Uterus (tissue), 4 donors: ENCODE data around the gene LIF. TPM values are rescaled to one million over a fixed set of nuclear protein-coding genes. Genes with fewer than 3 reads are reported as not detected.
A peak's percentile ranks its signal among the peaks of the same experiment; 100 is the strongest.

Experiments used
- DNase-seq, 2 donors: peaks; one replicate each; pipeline ENCODE4 v3.0.0-alpha.2; 2019 to 2020
- H3K27ac ChIP-seq, 2 donors: fragments of 200-600 bp; sonication (generic); 1 replicate in 1 of 2; 2 replicates in 1 of 2; pipeline ENCODE4 v1.5.1; 2016 to 2018
- H3K27me3 ChIP-seq, 2 donors: fragments of 200-600 bp; sonication (generic); one replicate each; pipeline ENCODE4 v1.5.1; 2018 to 2019; ENCODE audit warnings: control low read depth in 1 of 2
- H3K36me3 ChIP-seq, 2 donors: fragments of 200-600 bp; sonication (generic); one replicate each; pipeline ENCODE4 v1.5.1; 2019; ENCODE audit warnings: control low read depth in 1 of 2
- H3K4me1 ChIP-seq, 2 donors: fragments of 200-600 bp; sonication (generic); one replicate each; pipeline ENCODE4 v1.5.1; 2018 to 2019; ENCODE audit warnings: control low read depth in 1 of 2
- H3K4me3 ChIP-seq, 2 donors: fragments of 200-600 bp; sonication (generic); 1 replicate in 1 of 2; 2 replicates in 1 of 2; pipeline ENCODE4 v1.5.1; 2018 to 2019; ENCODE audit warnings: mild to moderate bottlenecking in 1 of 2
- H3K9me3 ChIP-seq, 2 donors: fragments of 200-600 bp; sonication (generic); one replicate each; pipeline ENCODE4 v1.5.1; 2019; ENCODE audit warnings: control low read depth in 1 of 2
- CTCF ChIP-seq, 4 experiments: fragments of 200-600 bp in 2 of 4; fragments of 450-650 bp in 2 of 4; sonication (generic) in 2 of 4; IDR thresholded peaks; one replicate each; pipeline ENCODE4 v1.5.1; 2016 to 2019; ENCODE audit warnings: antibody characterized with exemption in 4 of 4, mild to moderate bottlenecking in 2 of 4, moderate library complexity in 1 of 4
- POLR2A ChIP-seq, 2 donors: fragments of 450-650 bp; IDR thresholded peaks; one replicate each; pipeline ENCODE4 v1.6.1; 2016; ENCODE audit warnings: antibody characterized with exemption in 2 of 2, mild to moderate bottlenecking in 1 of 2, moderate library complexity in 1 of 2
- intact Hi-C: fragments of 100-400 bp; cut with DNase I; formaldehyde crosslinking; loops from one replicate; pipeline ENCODE4 v1.15.1; 2023; ENCODE audit warnings: low total_unique reads
- total RNA-seq, 4 donors: library from RNA; depleted of rRNA in 3 of 4; stranded (reverse); fragments of >200 nt in 3 of 4; gene quantifications; one replicate each; pipeline versions ENCODE4 v1.1.0 to v1.2.4, GENCODE V29; 2014 to 2023
- donor health status: DM: yes; HTN: yes; CAD: no.

LIF gene
- total RNA-seq, 4 donors from 2014 or later = under 0.01 to 3.0 (median 1.5) TPM; not detected in 1

DNA sequence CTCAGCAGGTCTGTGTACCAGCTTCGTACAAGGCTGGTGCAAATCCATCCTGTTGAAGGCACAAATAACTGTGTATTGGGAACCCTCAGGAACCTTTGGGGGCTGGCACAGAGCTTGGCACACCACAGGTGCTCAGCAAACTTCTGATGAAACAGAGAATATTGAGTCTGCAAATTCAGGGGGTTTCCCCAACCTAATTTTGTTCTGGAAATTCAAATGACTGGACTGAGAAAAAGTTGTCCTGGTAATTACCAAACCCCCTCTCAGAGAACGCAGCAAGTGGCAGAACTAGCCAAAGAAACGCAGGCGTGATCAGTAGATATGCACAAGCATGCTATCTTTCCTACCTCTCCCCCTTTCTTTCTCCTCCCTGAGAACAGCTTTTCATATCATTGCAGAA lies 47.6 kb downstream of the LIF start:
- DNase-seq = no peak
- intact Hi-C loops = no loop called here
- Histone ChIP-seq H3K36me3 (no peaks in the 10 kb centered on the region), H3K27ac (no peak overlapping the region), H3K4me1 (no peaks in the 10 kb centered on the region), H3K9me3 (no peaks in the 10 kb centered on the region), H3K27me3 (no peaks in the 10 kb centered on the region), H3K4me3 (no peak overlapping the region)
- TF ChIP-seq CTCF (IDR thresholded peaks at IDR 0.05) = no peak
- no peak for TF ChIP-seq POLR2A (IDR thresholded peaks at IDR 0.05)

DNA sequence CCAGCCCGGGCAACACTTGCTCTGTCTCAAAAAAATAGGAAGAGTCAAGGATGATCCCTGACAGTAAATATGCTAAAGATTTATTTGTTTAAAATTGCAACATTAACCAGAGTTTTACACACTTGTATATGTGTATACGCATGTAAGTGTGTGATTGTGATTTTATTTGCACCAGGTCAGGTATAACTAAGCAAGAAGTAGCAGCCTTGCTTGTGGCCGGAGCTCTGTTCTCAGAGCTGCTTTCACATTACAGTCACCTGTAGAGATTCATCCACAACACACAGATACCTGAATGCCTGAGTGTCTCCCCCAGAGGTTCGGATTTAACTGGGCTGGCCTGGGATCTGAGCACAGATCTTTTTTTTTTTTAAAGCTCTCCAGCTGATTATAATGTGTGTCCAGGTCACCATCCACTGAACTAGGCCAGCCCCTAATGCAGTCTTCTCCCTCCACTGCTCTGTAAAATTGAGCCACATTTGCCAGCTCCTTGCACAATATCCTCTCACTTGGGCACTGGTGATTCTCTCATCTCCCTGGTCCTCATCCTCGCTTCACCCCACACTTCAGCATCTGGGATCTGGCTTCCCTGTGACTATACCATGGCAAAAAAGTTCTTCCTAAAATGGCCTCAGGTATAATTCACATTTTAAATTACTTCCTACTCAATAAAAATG lies 48.3 kb downstream of the LIF start:
- no peak for DNase-seq
- TF ChIP-seq CTCF (IDR thresholded peaks at IDR 0.05) (no peak), POLR2A (IDR thresholded peaks at IDR 0.05) (no peak)
- Histone ChIP-seq H3K4me1 (no peaks in the 10 kb centered on the region), H3K9me3 (no peaks in the 10 kb centered on the region), H3K27ac (no peak overlapping the region), H3K36me3 (no peaks in the 10 kb centered on the region), H3K4me3 (no peak overlapping the region), H3K27me3 (no peaks in the 10 kb centered on the region)
- intact Hi-C loops = no loop called here

DNA sequence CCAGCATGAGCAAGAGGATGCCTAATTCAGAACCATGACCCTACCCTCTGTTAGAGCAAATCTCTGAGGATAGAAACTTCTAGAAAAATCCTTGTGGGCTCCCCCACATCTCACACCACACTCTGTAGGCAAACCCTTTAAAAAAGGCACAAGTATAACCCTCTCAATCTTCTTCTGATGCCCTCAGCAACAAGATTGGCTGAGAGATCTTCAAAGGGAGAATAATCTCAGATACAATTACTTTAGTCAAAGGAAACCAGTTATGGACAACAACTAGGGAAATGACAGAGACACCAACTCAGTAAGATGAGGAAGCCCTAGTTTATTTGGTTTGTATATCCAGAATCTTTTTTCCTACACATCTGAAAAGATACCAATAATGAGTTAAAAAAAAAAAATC lies 49.2 kb downstream of the LIF start:
- no peak for DNase-seq
- Histone ChIP-seq H3K36me3 (no peaks in the 10 kb centered on the region), H3K4me1 (no peaks in the 10 kb centered on the region), H3K4me3 (no peak overlapping the region), H3K9me3 (no peaks in the 10 kb centered on the region), H3K27me3 (no peaks in the 10 kb centered on the region), H3K27ac (peak overlapping the region; percentile 72 to 80)
- intact Hi-C loops = no loop called here
- TF ChIP-seq CTCF (IDR thresholded peaks at IDR 0.05) (no peak), POLR2A (IDR thresholded peaks at IDR 0.05) (no peak)

DNA sequence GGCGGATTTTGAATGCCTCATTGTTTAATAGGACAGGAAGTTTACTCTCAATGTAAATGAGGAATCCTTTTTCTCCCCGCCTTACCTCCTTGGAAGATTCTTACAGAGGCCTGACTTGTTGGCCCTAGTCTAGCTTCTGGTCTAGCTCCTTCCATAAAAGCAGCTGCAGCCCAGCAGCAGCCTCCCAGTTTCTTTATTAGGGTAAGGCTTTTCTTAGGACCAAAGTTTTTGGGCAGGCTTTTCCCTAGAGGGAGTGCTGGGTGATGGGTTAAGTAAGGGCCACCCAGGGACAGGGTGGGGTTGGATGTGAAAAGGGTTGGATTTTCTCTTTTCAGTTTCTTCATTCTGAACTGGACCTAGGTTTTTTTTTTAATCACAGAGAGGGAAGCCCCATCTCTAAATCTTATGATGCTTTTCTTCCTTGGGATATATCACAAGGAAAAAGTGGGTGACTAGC lies 49.7 kb downstream of the LIF start:
- Histone ChIP-seq H3K4me1 (no peaks in the 10 kb centered on the region), H3K27ac (peak overlapping the region; percentile 72 to 80), H3K4me3 (no peak overlapping the region), H3K27me3 (no peaks in the 10 kb centered on the region), H3K9me3 (no peaks in the 10 kb centered on the region), H3K36me3 (no peaks in the 10 kb centered on the region)
- DNase-seq = no peak
- TF ChIP-seq POLR2A (IDR thresholded peaks at IDR 0.05) (no peak), CTCF (IDR thresholded peaks at IDR 0.05) (no peak)
- intact Hi-C loops = no loop called here

DNA sequence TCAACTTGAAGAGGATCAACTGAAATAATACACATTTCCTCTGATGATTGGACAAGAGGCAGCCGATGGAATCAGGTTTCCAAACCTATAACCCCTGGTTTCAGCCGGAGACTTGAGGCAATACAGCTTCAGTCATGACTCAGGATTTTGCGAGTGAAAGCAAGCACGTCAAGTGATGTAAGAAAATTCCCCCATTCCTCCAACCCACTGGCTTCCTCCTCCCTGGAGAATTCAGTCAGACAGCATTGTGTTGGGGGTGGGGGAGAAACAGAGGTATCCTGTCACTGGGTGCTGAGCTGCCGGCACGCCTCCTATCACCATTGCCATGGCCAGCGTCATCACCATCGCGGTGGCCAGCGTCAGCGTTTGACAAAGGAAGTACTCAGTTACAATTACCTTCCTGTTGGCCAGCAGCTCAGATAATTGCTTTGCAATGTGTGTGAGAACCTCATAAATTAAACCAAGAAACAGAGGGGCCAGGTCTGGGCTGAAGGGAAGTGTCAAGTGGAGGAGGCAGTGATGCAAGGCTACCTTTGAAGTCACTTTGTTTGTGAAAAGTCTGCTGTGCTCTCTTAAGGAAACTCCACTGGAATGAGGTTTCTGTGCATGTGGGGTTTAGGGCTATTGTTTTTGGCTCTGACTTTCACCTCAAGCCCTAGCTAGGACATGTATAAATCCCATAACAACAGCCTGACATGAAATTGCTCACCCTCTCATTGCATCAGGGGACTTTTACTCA lies 50.2 kb downstream of the LIF start:
- intact Hi-C loops = no loop called here
- no peak for TF ChIP-seq CTCF (IDR thresholded peaks at IDR 0.05)
- no peak for TF ChIP-seq POLR2A (IDR thresholded peaks at IDR 0.05)
- Histone ChIP-seq H3K36me3 (no peaks in the 10 kb centered on the region), H3K9me3 (no peaks in the 10 kb centered on the region), H3K27me3 (no peaks in the 10 kb centered on the region), H3K4me1 (no peaks in the 10 kb centered on the region), H3K4me3 (no peak overlapping the region), H3K27ac (peak overlapping the region; percentile 72 to 80)
- peak; percentile 83 to 86 for DNase-seq
